B cell (primary cell): ENCODE data around the gene SKAP2. TPM values are rescaled to one million over a fixed set of nuclear protein-coding genes. Genes with fewer than 3 reads are reported as not detected.

Experiments
- ATAC-seq: fragments of 200-7000 bp; cut with Tn5 transposase; one replicate; pipeline ENCODE4 v1.10.0; 2021; ENCODE audit warnings: low read depth, mild to moderate bottlenecking, moderate number of reproducible peaks, moderate library complexity
- CTCF ChIA-PET: fragments of 350-600 bp; sonication (Branson Sonifier 250); formaldehyde crosslinking; loops from one replicate; lab custom pipeline; 2021; ENCODE audit warnings: antibody characterized with exemption, inconsistent platforms; lab: Charles Lee
- POLR2A ChIA-PET: fragments of 350-600 bp; sonication (Branson Sonifier 250); formaldehyde crosslinking; loops from one replicate; lab custom pipeline; 2021; ENCODE audit warnings: antibody characterized with exemption; lab: Charles Lee
- DNase-seq: peaks from one replicate; pipeline ENCODE4 v3.0.0; 2013
- H2AFZ ChIP-seq: 2 replicates; pipeline ENCODE4 v1.6.1; 2012; ENCODE audit warnings: mild to moderate bottlenecking, low read depth, low read length; ENCODE audit not compliant: insufficient read depth, poor library complexity, severe bottlenecking
- H3K27ac ChIP-seq, 2 donors: 1 replicate in 1 of 2; 2 replicates in 1 of 2; pipeline ENCODE4 v1.5.1; 2012 to 2013; ENCODE audit warnings: low read length in 2 of 2, mild to moderate bottlenecking in 2 of 2, moderate library complexity in 1 of 2
- H3K27me3 ChIP-seq, 4 experiments: fragments of 200-600 bp in 1 of 4; sonication (generic) in 1 of 4; replicated peaks in 1 of 4; 1 replicate in 2 of 4; 2 replicates in 2 of 4; pipeline versions ENCODE4 v1.6.1 to v1.7.0; 2013 to 2016; ENCODE audit warnings: low read length in 3 of 4, mild to moderate bottlenecking in 2 of 4, mixed read lengths in 1 of 4, moderate library complexity in 1 of 4; ENCODE audit not compliant: insufficient read depth in 4 of 4, control insufficient read depth in 3 of 4; ENCODE audit errors: control extremely low read depth in 1 of 4
- H3K36me3 ChIP-seq, 2 experiments: replicated peaks in 1 of 2; 1 replicate in 1 of 2; 2 replicates in 1 of 2; pipeline versions ENCODE4 v1.6.1 to v1.7.1; 2013; ENCODE audit warnings: low read length in 1 of 2; ENCODE audit not compliant: insufficient read depth in 2 of 2, control insufficient read depth in 1 of 2; ENCODE audit errors: control extremely low read depth in 1 of 2, extremely low read depth in 1 of 2
- H3K4me1 ChIP-seq, 2 donors: fragments of 200-600 bp in 1 of 2; sonication (generic) in 1 of 2; 1 replicate in 1 of 2; 2 replicates in 1 of 2; pipeline versions ENCODE4 v1.5.1 to v1.6.1; 2013 to 2017; ENCODE audit warnings: low read length in 2 of 2; ENCODE audit not compliant: control insufficient read depth in 2 of 2, insufficient read depth in 2 of 2
- H3K4me2 ChIP-seq: replicated peaks from 2 replicates; pipeline ENCODE3; 2012; ENCODE audit warnings: mild to moderate bottlenecking, low read depth, low read length; ENCODE audit not compliant: poor library complexity, severe bottlenecking
- H3K4me3 ChIP-seq, 5 experiments: fragments of 200-600 bp in 1 of 5; sonication (generic) in 1 of 5; 1 replicate in 3 of 5; 2 replicates in 2 of 5; pipeline versions ENCODE4 v1.5.1 to v1.7.0; 2011 to 2016; ENCODE audit warnings: low read length in 4 of 5, mild to moderate bottlenecking in 4 of 5, low read depth in 2 of 5, control low read depth in 1 of 5, moderate library complexity in 1 of 5; ENCODE audit not compliant: insufficient read depth in 1 of 5; ENCODE audit errors: control extremely low read depth in 1 of 5, extremely low read depth in 1 of 5
- H3K79me2 ChIP-seq: fragments of 200-600 bp; sonication (generic); one replicate; pipeline ENCODE4 v1.6.0; 2016; ENCODE audit warnings: low read length; ENCODE audit not compliant: control insufficient read depth, insufficient read depth
- H3K9ac ChIP-seq: fragments of 200-600 bp; sonication (generic); 2 replicates; pipeline ENCODE4 v1.6.1; 2017; ENCODE audit warnings: mild to moderate bottlenecking, low read length, moderate library complexity
- H3K9me3 ChIP-seq, 3 donors: one replicate each; pipeline versions ENCODE4 v1.6.1 to v1.7.1; 2013; ENCODE audit warnings: low read length in 2 of 3; ENCODE audit not compliant: control insufficient read depth in 2 of 3, insufficient read depth in 1 of 3; ENCODE audit errors: control extremely low read depth in 1 of 3
- H4K20me1 ChIP-seq: 2 replicates; pipeline ENCODE4 v1.6.0; 2012; ENCODE audit warnings: mild to moderate bottlenecking, low read length; ENCODE audit not compliant: insufficient read depth, control insufficient read depth, poor library complexity, severe bottlenecking
- H3K27ac Mint-ChIP-seq: one replicate; pipeline ENCODE4 v1.8.0; 2021; ENCODE audit warnings: mixed read lengths
- H3K27me3 Mint-ChIP-seq: one replicate; pipeline ENCODE4 v1.8.0; 2021; ENCODE audit warnings: mixed read lengths
- H3K4me1 Mint-ChIP-seq: one replicate; pipeline ENCODE4 v1.8.0; 2021; ENCODE audit warnings: mixed read lengths
- H3K4me3 Mint-ChIP-seq: one replicate; pipeline ENCODE4 v1.8.0; 2021; ENCODE audit warnings: mixed read lengths
- H3K9me3 Mint-ChIP-seq: one replicate; pipeline ENCODE4 v1.8.0; 2022; ENCODE audit warnings: mixed read lengths; ENCODE audit not compliant: insufficient read depth
- EZH2 ChIP-seq: IDR thresholded peaks from 2 replicates; pipeline ENCODE4 v1.6.1; 2012; ENCODE audit warnings: borderline replicate concordance, low read depth, mild to moderate bottlenecking, moderate library complexity, low read length; ENCODE audit not compliant: insufficient read depth, poor library complexity, severe bottlenecking
- WGBS: methylation state at CpG from one replicate; pipeline ENCODE4 v1.1.5; 2013; ENCODE audit warnings: missing lambda C conversion rate; ENCODE audit not compliant: insufficient coverage; 5-methylcytosine and 5-hydroxymethylcytosine counted together
- intact Hi-C: fragments of 100-400 bp; cut with micrococcal nuclease; formaldehyde crosslinking; loops from one replicate; pipeline ENCODE4 v1.10.0; 2022
- polyA plus RNA-seq: library from polyadenylated mRNA; depleted of rRNA; stranded (reverse); fragments of >200 nt; gene quantifications from 2 replicates; pipeline ENCODE4 v1.2.3, GENCODE V29; 2012
- total RNA-seq, 2 donors: library from RNA; stranded (reverse); fragments of 120-200 nt in 1 of 2; gene quantifications; 1 replicate in 1 of 2; 2 replicates in 1 of 2; pipeline versions ENCODE4 v1.2.3 to v1.2.4, GENCODE V29; 2013 to 2022
- TF ChIP-seq, protein P1 (sequence below): fragments of 200-600 bp; IDR thresholded peaks from one replicate; pipeline ENCODE4 v1.8.0; 2022; ENCODE audit warnings: antibody characterized with exemption, mild to moderate bottlenecking

The SKAP2 gene
- total and polyA plus RNA-seq, 2 donors (not counting 1 experiment from before 2014, with no cell fraction given), result 12.8 to 58.4 TPM

DNA sequence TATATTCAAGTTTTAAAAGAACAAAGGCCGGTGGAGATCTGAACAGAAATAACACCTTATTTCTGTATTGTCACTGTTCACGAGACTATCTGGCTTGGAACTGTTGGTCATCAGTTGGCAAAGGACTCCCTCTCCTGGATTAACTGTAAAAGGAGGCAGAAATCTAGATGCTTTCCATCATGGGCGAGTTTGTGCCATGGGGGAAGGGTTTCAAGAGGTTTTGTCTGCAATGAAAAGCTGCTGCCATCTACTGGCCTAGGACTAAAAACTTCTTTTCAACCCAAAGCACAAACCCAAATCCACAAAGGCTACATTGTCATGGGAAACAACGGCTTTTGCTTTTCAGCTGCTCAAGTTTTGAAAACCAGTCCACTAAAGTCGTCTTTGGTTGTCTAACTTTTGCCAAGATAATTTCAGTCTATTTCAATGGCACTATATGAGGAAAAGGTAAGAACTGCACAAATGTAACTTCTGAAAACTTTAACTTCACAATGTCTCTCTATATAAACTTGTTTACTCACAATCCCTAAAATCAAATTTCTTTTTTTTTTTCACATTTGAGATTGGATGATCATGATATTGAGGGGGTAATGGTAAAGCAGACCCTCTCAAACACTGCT lies 196.8 kb downstream of the SKAP2 start:
- Histone ChIP-seq H3K4me2 (no peak overlapping the region), H3K9ac (no peak overlapping the region), H3K9me3 (no peaks in the 10 kb centered on the region), H4K20me1 (no peaks in the 10 kb centered on the region), H3K79me2 (no peaks in the 10 kb centered on the region), H2AFZ (no peak overlapping the region), H3K4me3 (no peak overlapping the region), H3K27me3 (no peaks in the 10 kb centered on the region), H3K27ac (no peak overlapping the region), H3K36me3 (peaks cover 2 to 6% of the 10 kb centered on the region in 2 experiments), H3K4me1 (peaks cover 0 to 6% of the 10 kb centered on the region in 2 donors)
- Mint-ChIP-seq H3K4me3 (no peak overlapping the region), H3K27me3 (no peaks in the 10 kb centered on the region), H3K4me1 (peaks cover 18% of the 10 kb centered on the region), H3K9me3 (no peaks in the 10 kb centered on the region), H3K27ac (no peak overlapping the region)
- ATAC-seq (peak; percentile 66), DNase-seq (peak; percentile 75)
- CTCF ChIA-PET, result interaction anchor here (0.7 to 5.9 kb wide), 24 partner anchors 8 to 803 kb away, joined by 3 to 165 read pairs (median 3); no protein-coding TSS in a partner anchor
- intact Hi-C loops, result loop anchor here (1.0 to 5.0 kb wide), 6 partner anchors 167 to 775 kb away; partner anchors contain the start of gene SNX10
- TF ChIP-seq, protein P1, sequence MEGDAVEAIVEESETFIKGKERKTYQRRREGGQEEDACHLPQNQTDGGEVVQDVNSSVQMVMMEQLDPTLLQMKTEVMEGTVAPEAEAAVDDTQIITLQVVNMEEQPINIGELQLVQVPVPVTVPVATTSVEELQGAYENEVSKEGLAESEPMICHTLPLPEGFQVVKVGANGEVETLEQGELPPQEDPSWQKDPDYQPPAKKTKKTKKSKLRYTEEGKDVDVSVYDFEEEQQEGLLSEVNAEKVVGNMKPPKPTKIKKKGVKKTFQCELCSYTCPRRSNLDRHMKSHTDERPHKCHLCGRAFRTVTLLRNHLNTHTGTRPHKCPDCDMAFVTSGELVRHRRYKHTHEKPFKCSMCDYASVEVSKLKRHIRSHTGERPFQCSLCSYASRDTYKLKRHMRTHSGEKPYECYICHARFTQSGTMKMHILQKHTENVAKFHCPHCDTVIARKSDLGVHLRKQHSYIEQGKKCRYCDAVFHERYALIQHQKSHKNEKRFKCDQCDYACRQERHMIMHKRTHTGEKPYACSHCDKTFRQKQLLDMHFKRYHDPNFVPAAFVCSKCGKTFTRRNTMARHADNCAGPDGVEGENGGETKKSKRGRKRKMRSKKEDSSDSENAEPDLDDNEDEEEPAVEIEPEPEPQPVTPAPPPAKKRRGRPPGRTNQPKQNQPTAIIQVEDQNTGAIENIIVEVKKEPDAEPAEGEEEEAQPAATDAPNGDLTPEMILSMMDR, result peak; percentile 77
- TF ChIP-seq EZH2, result no peak
- no CpG with 5 or more reads among the region's 5 CpGs for WGBS
- POLR2A ChIA-PET, result no interaction called here
